K562 (cell line): ENCODE results near the gene AGBL1. TPM values are rescaled to one million over a fixed set of nuclear protein-coding genes. Genes with fewer than 3 reads are reported as not detected.

Source experiments
- ATAC-seq: fragments of 200-7000 bp; cut with Tn5 transposase; 3 replicates; pipeline ENCODE4 v1.9.1; 2020; ENCODE audit warnings: moderate library complexity
- BruUV-seq: library from RNA; stranded (reverse); fragments of 400-500 nt; replicated peaks from 2 replicates; lab custom pipeline; 2021; lab: Mats Ljungman, UMichigan
- CTCF ChIA-PET: fragments of 300-600 bp; formaldehyde crosslinking; extraction: SDS; loops from one replicate; lab custom pipeline; 2021; ENCODE audit warnings: low intra/inter-chr PET ratio; lab: Yijun Ruan, JAX
- POLR2A ChIA-PET: fragments of 300-600, 350-650 bp; sonication (Branson Sonifier 250); formaldehyde crosslinking; extraction: SDS; loops from one replicate; lab custom pipeline; 2021; ENCODE audit warnings: antibody characterized with exemption, inconsistent platforms; lab: Yijun Ruan, JAX
- DNase-seq, 4 experiments: peaks; one replicate each; pipeline versions ENCODE4 v3.0.0 to v3.0.0-alpha.2; 2011 to 2018; ENCODE audit warnings: low spot score in 3 of 4, mixed read lengths in 3 of 4; ENCODE audit errors: extremely low read depth in 1 of 4
- FAIRE-seq: peaks from 2 replicates; lab custom pipeline; 2011; peaks lifted over from hg19 to GRCh38; lab: Jason Lieb, UNC
- H2AFZ ChIP-seq: 2 replicates; pipeline ENCODE4 v1.6.0; 2011; ENCODE audit warnings: low read depth, low read length, control low read depth, inconsistent platforms
- H3K27ac ChIP-seq: fragments of 200-600 bp; 3 replicates; pipeline ENCODE4 v1.8.0; 2011; ENCODE audit warnings: low read depth, mild to moderate bottlenecking, control low read depth, inconsistent platforms, low read length, moderate library complexity, mixed read lengths; ENCODE audit errors: extremely low read depth
- H3K27me3 ChIP-seq, 2 experiments: fragments of 300-600 bp in 1 of 2; 2 replicates in 1 of 2; 3 replicates in 1 of 2; pipeline versions ENCODE4 v1.6.0 to v1.8.0; 2011; ENCODE audit warnings: inconsistent platforms in 2 of 2, low read length in 2 of 2, mild to moderate bottlenecking in 1 of 2, mixed read lengths in 1 of 2, moderate library complexity in 1 of 2; ENCODE audit not compliant: control insufficient read depth in 2 of 2, insufficient read depth in 2 of 2
- H3K36me3 ChIP-seq: fragments of 300-600 bp; 3 replicates; pipeline ENCODE4 v1.8.0; 2011; ENCODE audit warnings: mild to moderate bottlenecking, low read length, inconsistent platforms; ENCODE audit not compliant: control insufficient read depth, insufficient read depth
- H3K4me1 ChIP-seq, 2 experiments: fragments of 200-600 bp in 1 of 2; replicated peaks in 1 of 2; 2 replicates in 1 of 2; 3 replicates in 1 of 2; pipeline versions ENCODE4 v1.5.1 to v1.8.0; 2011; ENCODE audit warnings: inconsistent platforms in 2 of 2, low read length in 2 of 2, mild to moderate bottlenecking in 1 of 2, mixed read lengths in 1 of 2, moderate library complexity in 1 of 2; ENCODE audit not compliant: control insufficient read depth in 2 of 2, insufficient read depth in 2 of 2
- H3K4me2 ChIP-seq: 2 replicates; pipeline ENCODE4 v1.6.1; 2011; ENCODE audit warnings: low read length, control low read depth, inconsistent platforms, mixed read lengths; ENCODE audit not compliant: insufficient read depth
- H3K4me3 ChIP-seq: fragments of 200-600 bp; sonication (generic), shearing (Covaris generic); 2 replicates; pipeline ENCODE4 v1.5.1; 2016; ENCODE audit warnings: control low read depth, inconsistent platforms
- H3K79me2 ChIP-seq: fragments of 200-600 bp; 3 replicates; pipeline ENCODE4 v1.8.0; 2011; ENCODE audit warnings: low read length, inconsistent platforms; ENCODE audit not compliant: control insufficient read depth, insufficient read depth
- H3K9ac ChIP-seq, 2 experiments: 2 replicates each; pipeline versions ENCODE4 v1.6.0 to v1.6.1; 2011; ENCODE audit warnings: low read depth in 2 of 2, low read length in 2 of 2, control low read depth in 1 of 2, inconsistent platforms in 1 of 2, mild to moderate bottlenecking in 1 of 2, mixed read lengths in 1 of 2; ENCODE audit not compliant: insufficient read depth in 1 of 2
- H3K9me1 ChIP-seq: one replicate; pipeline ENCODE4 v1.6.0; 2011; ENCODE audit warnings: inconsistent platforms, mild to moderate bottlenecking, low read length, moderate library complexity; ENCODE audit not compliant: control insufficient read depth, insufficient read depth
- H3K9me3 ChIP-seq: replicated peaks from 2 replicates; pipeline ENCODE4 v1.5.1; 2011; ENCODE audit warnings: low read depth, low read length, inconsistent platforms; ENCODE audit not compliant: control insufficient read depth, insufficient read depth
- H4K20me1 ChIP-seq: replicated peaks from 2 replicates; pipeline ENCODE4 v1.6.1; 2011; ENCODE audit warnings: low read length, inconsistent platforms, mixed read lengths; ENCODE audit not compliant: control insufficient read depth, insufficient read depth
- ARID1B ChIP-seq: fragments of 450-650 bp; IDR thresholded peaks from 2 replicates; pipeline ENCODE4 v1.6.1; 2016; ENCODE audit warnings: antibody characterized with exemption, mild to moderate bottlenecking, inconsistent platforms
- CBX1 ChIP-seq: sonication (generic); IDR thresholded peaks from 2 replicates; pipeline ENCODE4 v1.6.1; 2016; ENCODE audit warnings: antibody characterized with exemption, low read depth, mild to moderate bottlenecking
- EHMT2 ChIP-seq: fragments of 450-650 bp; IDR thresholded peaks from 2 replicates; pipeline ENCODE4 v1.6.1; 2018; ENCODE audit warnings: antibody characterized with exemption
- KLF16 ChIP-seq: IDR thresholded peaks from 2 replicates; pipeline ENCODE4 v1.6.1; 2016; ENCODE audit warnings: antibody characterized with exemption
- KLF6 ChIP-seq: fragments of 250-450 bp; sonication (Bioruptor Pico); IDR thresholded peaks from 2 replicates; pipeline ENCODE4 v1.4.0; 2020; ENCODE audit warnings: mild to moderate bottlenecking, moderate library complexity, borderline replicate concordance
- MLX ChIP-seq, 2 experiments: fragments of 450-650 bp in 1 of 2; sonication (generic) in 1 of 2; formaldehyde crosslinking; conservative IDR thresholded peaks; 2 replicates each; pipeline versions ENCODE4 v1.4.0 to v1.8.1; 2020 to 2022; ENCODE audit warnings: mild to moderate bottlenecking in 1 of 2, missing genetic modification reagents in 1 of 2
- NR1H2 ChIP-seq: sonication (generic); formaldehyde crosslinking; IDR thresholded peaks from 2 replicates; pipeline ENCODE4 v1.4.0; 2020; ENCODE audit warnings: mild to moderate bottlenecking, missing genetic modification reagents
- NUFIP1 ChIP-seq: fragments of 450-650 bp; IDR thresholded peaks from 2 replicates; pipeline ENCODE4 v1.6.1; 2018; ENCODE audit not compliant: partially characterized antibody
- PATZ1 ChIP-seq: fragments of 250-450 bp; sonication (Bioruptor Pico); IDR thresholded peaks from 2 replicates; pipeline ENCODE4 v1.5.0; 2020; ENCODE audit warnings: mild to moderate bottlenecking, borderline replicate concordance
- PRDM10 ChIP-seq: fragments of 450-650 bp; IDR thresholded peaks from 2 replicates; pipeline ENCODE4 v1.6.1; 2018; ENCODE audit not compliant: partially characterized antibody
- SAP30 ChIP-seq: fragments of 200-600 bp; sonication (generic); IDR thresholded peaks from 2 replicates; pipeline ENCODE4 v1.6.1; 2012; ENCODE audit warnings: borderline replicate concordance, low read depth, mild to moderate bottlenecking, moderate library complexity, low read length, control low read depth, inconsistent platforms; ENCODE audit not compliant: insufficient read depth, poor library complexity, severe bottlenecking
- SMAD3 ChIP-seq: fragments of 450-650 bp; formaldehyde crosslinking; conservative IDR thresholded peaks from 2 replicates; pipeline ENCODE4 v1.4.0; 2020; ENCODE audit warnings: mild to moderate bottlenecking
- USF2 ChIP-seq: sonication (generic); formaldehyde crosslinking; IDR thresholded peaks from 2 replicates; pipeline ENCODE4 v1.5.0; 2020; ENCODE audit warnings: missing genetic modification reagents
- ZNF121 ChIP-seq: sonication (generic); formaldehyde crosslinking; conservative IDR thresholded peaks from 2 replicates; pipeline ENCODE4 v1.8.0; 2022; ENCODE audit warnings: missing genetic modification reagents
- WGBS: fragments of 100-300 bp; shearing (Covaris generic); methylation state at CpG from one replicate; pipeline ENCODE4 v1.1.6; 2016; ENCODE audit warnings: low coverage, mixed read lengths; ENCODE audit not compliant: insufficient coverage; ENCODE audit errors: missing lambda C conversion rate; 5-methylcytosine and 5-hydroxymethylcytosine counted together
- in situ Hi-C: fragments of 300-500 bp; cut with MboI; formaldehyde crosslinking; loops from 4 replicates; pipeline ENCODE4 v1.15.0; 2018; ENCODE audit warnings: inconsistent platforms, mixed read lengths
- intact Hi-C: fragments of 100-400 bp; cut with micrococcal nuclease; formaldehyde crosslinking; loops from 2 replicates; pipeline ENCODE4 v1.14.2; 2022
- polyA plus RNA-seq, 8 experiments: library from polyadenylated mRNA; depleted of rRNA in 4 of 8; stranded (reverse) in 5 of 8; unstranded in 3 of 8; fragments of >200 nt; fragmentation: Nextera tagmentation in 2 of 8; fragmentation: Illumina TruSeq in 1 of 8; extraction: Ambion mirVana in 2 of 8; extraction: Trizol in 1 of 8; gene quantifications; 2 replicates each; pipeline versions ENCODE4 v1.2.1 to v1.2.3, GENCODE V29; 2011 to 2014; ENCODE audit warnings: inconsistent platforms in 1 of 8, missing spikeins in 1 of 8
- total RNA-seq, 7 experiments: library from RNA; depleted of rRNA in 6 of 7; stranded (reverse); fragments of >200 nt in 6 of 7; fragmentation: Illumina TruSeq in 2 of 7; extraction: Trizol in 2 of 7; gene quantifications; 2 replicates each; pipeline versions ENCODE4 v1.2.1 to v1.2.3, GENCODE V29; 2011 to 2021; ENCODE audit warnings: low replicate concordance in 1 of 7

The AGBL1 gene
- total and polyA plus RNA-seq, 9 of the 15 experiments (the other 6 are each of a cell fraction or from before 2014, with no cell fraction given) = not detected

GRCh38 chr15:86842199-86842598 is 762.5 kb downstream of the AGBL1 start:
- Histone ChIP-seq H3K27me3 (no peaks in the 10 kb centered on the region), H3K27ac (no peak overlapping the region), H4K20me1 (no peaks in the 10 kb centered on the region), H2AFZ (no peak overlapping the region), H3K79me2 (no peaks in the 10 kb centered on the region), H3K4me2 (no peak overlapping the region), H3K36me3 (no peaks in the 10 kb centered on the region), H3K9me1 (no peaks in the 10 kb centered on the region), H3K4me3 (no peak overlapping the region), H3K9me3 (no peaks in the 10 kb centered on the region), H3K4me1 (no peaks in the 10 kb centered on the region), H3K9ac (no peak overlapping the region)
- FAIRE-seq (no peak), ATAC-seq (no peak), DNase-seq (no peak)
- ChIA-PET POLR2A (no interaction called here), CTCF (no interaction called here)
- no TSS peak for BruUV-seq
- in situ Hi-C loops (no loop called here), intact Hi-C loops (no loop called here)
- TF ChIP-seq MLX (CRISPR knock-in tag; conservative IDR thresholded peaks at IDR 0.05) (no peak), PRDM10 (no peak), USF2 (CRISPR knock-in tag) (no peak), CBX1 (no peak), NR1H2 (CRISPR knock-in tag) (no peak), PATZ1 (CRISPR knock-in tag) (no peak), ZNF121 (CRISPR knock-in tag) (no peak), ARID1B (no peak), NUFIP1 (no peak), SMAD3 (CRISPR knock-in tag) (no peak), KLF16 (no peak), SAP30 (no peak), KLF6 (CRISPR knock-in tag) (no peak), EHMT2 (no peak)
- no CpG with 5 or more reads among the region's 1 CpG for WGBS
